ENCODE measurements around the gene NRP2. TPM values are rescaled to one million over a fixed set of nuclear protein-coding genes. Genes with fewer than 3 reads are reported as not detected.

NRP2 gene
- total RNA-seq, 4 donors from 2014 or later, result 1.6 to 4.1 (median 2.2) TPM

DNA sequence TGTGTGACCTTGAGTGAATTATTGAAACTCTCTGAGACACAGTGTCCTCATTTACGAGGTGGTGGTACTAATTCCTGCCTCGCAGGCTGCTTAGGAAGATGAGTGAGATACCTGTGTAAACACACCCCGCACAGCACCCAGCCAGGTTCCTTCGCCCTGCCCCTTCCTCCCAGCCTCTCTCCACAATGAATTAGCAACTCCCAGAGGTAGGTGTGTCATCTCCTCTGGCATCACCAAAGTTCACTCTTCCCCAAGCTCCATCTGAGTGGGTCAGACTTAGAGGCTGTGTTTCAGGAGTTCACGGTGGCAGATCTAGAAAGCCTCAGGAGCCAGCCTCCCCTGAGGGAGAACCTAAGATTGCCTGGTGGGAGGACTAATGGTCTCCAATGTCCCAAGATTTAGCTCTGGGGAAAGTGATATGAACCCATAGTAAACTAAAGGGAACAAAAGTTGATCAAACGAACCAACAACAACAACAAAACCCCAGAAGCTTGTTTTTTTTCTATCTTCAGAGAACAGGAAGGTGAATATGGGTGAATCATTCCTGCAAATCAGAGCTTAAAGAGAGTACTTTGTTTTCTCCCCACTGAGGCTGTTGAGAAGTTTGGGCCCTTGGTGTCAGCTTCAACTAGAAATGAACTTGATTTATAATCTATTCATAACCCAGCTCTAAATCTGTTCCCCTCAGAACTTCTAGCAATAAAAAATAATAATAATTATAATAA is 44.4 kb upstream of the NRP2 start:
- intact Hi-C loops (cut with DNase I; ENCODE audit: low total_unique reads) (no loop called here), in situ Hi-C loops (cut with MboI; ENCODE audit: low sequenced_read_pairs in 4 of 4) (no loop called here)
- TF ChIP-seq CTCF (IDR thresholded peaks at IDR 0.05 in 4 of 5, conservative IDR thresholded peaks at IDR 0.05 in 1 of 5) (no peak), POLR2A (IDR thresholded peaks at IDR 0.05) (no peak)
- H3K27ac ChIP-seq, result no peak overlapping the region
- no peaks in the 10 kb centered on the region for H3K9me3 ChIP-seq
- H3K27me3 ChIP-seq, result no peaks in the 10 kb centered on the region
- H3K36me3 ChIP-seq, result no peaks in the 10 kb centered on the region
- ATAC-seq, result no peak
- no peak for DNase-seq
- no peak overlapping the region for H3K4me3 ChIP-seq
- H3K4me1 ChIP-seq, result no peaks in the 10 kb centered on the region

GRCh38 chr2:205640716-205641115 is 41.6 kb upstream of the NRP2 start:
- Histone ChIP-seq H3K27me3 (no peaks in the 10 kb centered on the region), H3K27ac (no peak overlapping the region), H3K4me3 (no peak overlapping the region), H3K4me1 (no peaks in the 10 kb centered on the region), H3K9me3 (no peaks in the 10 kb centered on the region), H3K36me3 (no peaks in the 10 kb centered on the region)
- TF ChIP-seq POLR2A (IDR thresholded peaks at IDR 0.05) (no peak), CTCF (IDR thresholded peaks at IDR 0.05 in 4 of 5, conservative IDR thresholded peaks at IDR 0.05 in 1 of 5) (no peak)
- intact Hi-C loops (cut with DNase I; ENCODE audit: low total_unique reads) (no loop called here), in situ Hi-C loops (cut with MboI; ENCODE audit: low sequenced_read_pairs in 4 of 4) (no loop called here)
- no peak for ATAC-seq
- no peak for DNase-seq

- DNase-seq (no peak), ATAC-seq (no peak)
- Histone ChIP-seq H3K4me3 (no peak overlapping the region), H3K9me3 (no peaks in the 10 kb centered on the region), H3K27ac (no peak overlapping the region), H3K4me1 (no peaks in the 10 kb centered on the region), H3K27me3 (no peaks in the 10 kb centered on the region), H3K36me3 (no peaks in the 10 kb centered on the region)
- TF ChIP-seq POLR2A (IDR thresholded peaks at IDR 0.05) (no peak), CTCF (IDR thresholded peaks at IDR 0.05 in 4 of 5, conservative IDR thresholded peaks at IDR 0.05 in 1 of 5) (no peak)
- in situ Hi-C loops (cut with MboI; ENCODE audit: low sequenced_read_pairs in 4 of 4), result no loop called here
- intact Hi-C loops (cut with DNase I; ENCODE audit: low total_unique reads), result no loop called here
Observed at GRCh38 chr2:205642599-205643356, 39.5 kb upstream of the NRP2 start.

DNA sequence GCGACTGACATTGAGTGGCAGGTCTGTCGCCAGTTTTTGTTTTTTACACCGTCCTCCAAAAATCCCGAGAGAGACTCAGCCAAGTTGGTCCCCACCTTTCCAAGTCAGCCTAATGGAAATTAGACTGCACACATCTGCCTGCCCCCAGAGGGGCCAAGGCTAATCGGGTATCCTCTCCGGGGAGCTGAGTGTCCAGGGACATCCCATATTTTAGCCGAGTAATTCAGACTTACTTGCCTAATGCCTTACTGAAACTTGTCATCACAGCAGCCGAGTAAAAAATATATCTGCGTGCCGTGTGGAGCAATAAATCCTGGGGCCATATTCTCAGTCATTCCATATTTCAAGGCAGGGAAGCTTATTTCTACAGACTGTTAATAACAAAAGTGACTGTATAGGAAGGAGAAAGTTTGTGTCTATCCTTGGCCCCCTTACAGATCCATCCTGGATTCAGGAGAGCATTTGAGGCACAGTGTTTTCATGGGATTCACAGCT is 38.9 kb upstream of the NRP2 start:
- ATAC-seq (no peak), DNase-seq (no peak)
- Histone ChIP-seq H3K4me3 (no peak overlapping the region), H3K36me3 (no peaks in the 10 kb centered on the region), H3K9me3 (no peaks in the 10 kb centered on the region), H3K4me1 (no peaks in the 10 kb centered on the region), H3K27me3 (no peaks in the 10 kb centered on the region), H3K27ac (no peak overlapping the region)
- intact Hi-C loops (cut with DNase I; ENCODE audit: low total_unique reads) (no loop called here), in situ Hi-C loops (cut with MboI; ENCODE audit: low sequenced_read_pairs in 4 of 4) (no loop called here)
- TF ChIP-seq CTCF (IDR thresholded peaks at IDR 0.05 in 4 of 5, conservative IDR thresholded peaks at IDR 0.05 in 1 of 5), result no peak

All from gastrocnemius medialis (tissue), 4 donors.